GM15510 (cell line): ENCODE results near the gene RNPEPL1.

Source experiments
- POLR2A ChIP-seq: IDR thresholded peaks from 3 replicates; pipeline ENCODE4 v1.6.1; 2011; ENCODE audit warnings: borderline replicate concordance; ENCODE audit not compliant: insufficient read length; ENCODE audit errors: extremely low read depth

The RNPEPL1 gene

GRCh38 chr2:240567872-240568677 lies at the start of gene RNPEPL1:
RNPEPL1 (plus strand) TSS chr2:240568484; CDS start chr2:240568587, 103 bp downstream.
- TF ChIP-seq POLR2A: no peak

- no peak for TF ChIP-seq POLR2A
Observed at GRCh38 chr2:240518981-240519380, 49.3 kb upstream of the RNPEPL1 start.

- TF ChIP-seq POLR2A: no peak
Observed at GRCh38 chr2:240519396-240520129, 48.7 kb upstream of the RNPEPL1 start.

- no peak for TF ChIP-seq POLR2A
Observed at GRCh38 chr2:240520130-240520973, 47.9 kb upstream of the RNPEPL1 start.

GRCh38 chr2:240520974-240521350 lies 47.3 kb upstream of the RNPEPL1 start:
- no peak for TF ChIP-seq POLR2A

GRCh38 chr2:240522406-240522805 lies 45.9 kb upstream of the RNPEPL1 start:
- no peak for TF ChIP-seq POLR2A

GRCh38 chr2:240523451-240524281 lies 44.6 kb upstream of the RNPEPL1 start:
- no peak for TF ChIP-seq POLR2A

GRCh38 chr2:240524963-240525718 lies 43.1 kb upstream of the RNPEPL1 start:
- no peak for TF ChIP-seq POLR2A

GRCh38 chr2:240525802-240526201 lies 42.5 kb upstream of the RNPEPL1 start:
- no peak for TF ChIP-seq POLR2A

- TF ChIP-seq POLR2A: no peak
Observed at GRCh38 chr2:240526521-240526920, 41.8 kb upstream of the RNPEPL1 start.

GRCh38 chr2:240527153-240527750 lies 41.0 kb upstream of the RNPEPL1 start:
- TF ChIP-seq POLR2A: no peak

- TF ChIP-seq POLR2A: no peak
Observed at GRCh38 chr2:240528406-240529040, 39.8 kb upstream of the RNPEPL1 start.
